GM18873 (cell line): ENCODE data around the gene KRTAP10-2.
"Not testable (repeated sequence)": the region's sequence is repeated elsewhere in the genome, so short reads cannot be mapped to it uniquely, and the experiment has no call there.

Experiments used
- ATAC-seq: cut with Tn5 transposase; IDR thresholded peaks from one replicate; pipeline ENCODE4 v1.9.1; 2021; ENCODE audit warnings: mild to moderate bottlenecking, moderate library complexity, moderate number of reproducible peaks; ENCODE audit not compliant: unreplicated experiment, low FRiP score

Gene KRTAP10-2

GRCh38 chr21:44551340-44551961, at the start of gene KRTAP10-2:
KRTAP10-2 (minus strand) TSS chr21:44551505; CDS start chr21:44551458, 47 bp downstream.
- no peak for ATAC-seq

DNA sequence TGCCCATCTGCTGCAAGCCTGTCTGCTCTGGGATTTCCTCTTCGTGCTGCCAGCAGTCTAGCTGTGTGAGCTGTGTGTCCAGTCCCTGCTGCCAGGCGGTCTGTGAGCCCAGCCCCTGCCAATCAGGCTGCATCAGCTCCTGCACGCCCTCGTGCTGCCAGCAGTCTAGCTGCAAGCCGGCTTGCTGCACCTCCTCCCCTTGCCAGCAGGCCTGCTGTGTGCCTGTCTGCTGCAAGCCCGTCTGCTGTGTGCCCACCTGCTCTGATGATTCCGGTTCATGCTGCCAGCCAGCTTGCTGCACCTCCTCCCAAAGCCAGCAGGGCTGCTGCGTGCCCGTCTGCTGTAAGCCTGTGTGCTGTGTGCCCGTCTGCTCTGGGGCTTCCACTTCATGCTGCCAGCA, 49.8 kb upstream of the KRTAP10-2 start:
- not testable (repeated sequence) for ATAC-seq

DNA sequence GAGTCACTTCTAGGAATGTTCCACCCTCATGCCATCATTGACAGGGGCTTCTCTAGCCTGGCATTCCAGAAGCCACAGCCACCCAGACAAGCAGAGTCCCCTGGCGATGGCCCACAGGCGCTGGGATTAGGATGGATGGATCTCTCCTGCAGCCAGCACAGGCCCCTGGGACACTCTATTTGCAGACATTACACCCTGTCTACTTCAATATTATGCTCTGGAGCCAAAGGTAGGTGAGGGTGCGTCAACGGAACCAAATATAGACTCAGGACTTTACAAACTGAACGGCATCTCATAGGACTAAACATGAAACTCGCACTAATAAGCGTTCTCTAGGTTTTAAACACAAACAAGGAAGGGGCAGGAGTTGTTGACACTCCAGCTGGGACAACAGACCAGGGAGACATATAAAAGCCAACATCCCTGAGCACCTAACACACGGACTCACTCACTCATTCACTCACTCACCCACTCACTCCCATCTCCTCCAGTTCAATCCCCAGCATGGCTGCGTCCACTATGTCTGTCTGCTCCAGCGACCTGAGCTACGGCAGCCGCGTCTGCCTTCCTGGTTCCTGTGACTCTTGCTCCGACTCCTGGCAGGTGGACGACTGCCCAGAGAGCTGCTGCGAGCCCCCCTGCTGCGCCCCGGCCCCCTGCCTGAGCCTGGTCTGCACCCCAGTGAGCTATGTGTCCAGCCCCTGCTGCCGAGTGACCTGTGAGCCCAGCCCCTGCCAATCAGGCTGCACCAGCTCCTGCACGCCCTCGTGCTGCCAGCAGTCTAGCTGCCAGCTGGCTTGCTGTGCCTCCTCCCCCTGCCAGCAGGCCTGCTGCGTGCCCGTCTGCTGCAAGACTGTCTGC, 49.0 kb upstream of the KRTAP10-2 start, which contains the start of gene KRTAP10-7:
KRTAP10-7 (plus strand) TSS at position 480 of the 861 bp plus-strand sequence; CDS start at position 505, 25 bp downstream.
- not testable (repeated sequence) for ATAC-seq

DNA sequence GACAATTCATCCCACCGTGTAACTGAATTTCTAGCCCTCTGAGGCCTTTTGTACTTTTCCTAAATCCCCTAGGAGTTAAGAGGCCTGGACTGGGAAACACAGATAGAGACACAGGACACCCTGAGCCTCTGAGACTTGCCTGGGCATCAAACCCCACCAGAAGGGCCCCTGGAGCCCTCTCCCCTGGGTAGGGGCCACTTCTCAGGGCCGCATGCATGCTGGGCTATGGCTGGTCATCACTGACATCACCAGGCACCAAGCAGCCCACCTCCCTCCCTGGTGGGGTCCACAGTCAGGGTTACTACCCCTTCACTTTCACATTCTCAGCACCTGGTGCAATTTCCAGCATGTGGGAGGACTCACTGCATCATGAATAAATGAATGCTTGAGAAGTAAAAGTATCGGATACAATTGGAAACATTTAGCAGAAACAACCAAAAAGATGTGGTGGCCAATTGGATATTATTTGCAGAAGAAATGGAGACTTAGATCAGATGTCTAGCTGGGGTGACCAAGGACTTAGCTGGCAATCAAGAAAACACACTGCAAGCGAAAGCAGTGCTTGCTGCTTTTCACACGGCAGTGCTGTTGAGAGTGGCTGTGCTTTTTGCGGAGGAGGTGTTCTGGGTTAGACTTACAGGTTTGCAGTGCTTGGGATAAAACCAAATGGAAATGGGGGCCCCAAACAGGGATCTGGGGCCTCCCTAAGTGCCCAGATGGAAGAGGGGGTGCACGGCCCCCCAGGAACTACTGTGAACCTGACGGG, 48.1 kb upstream of the KRTAP10-2 start:
- no peak for ATAC-seq

GRCh38 chr21:44598061-44598460, 46.8 kb upstream of the KRTAP10-2 start:
- ATAC-seq, result no peak

GRCh38 chr21:44596068-44596725, 44.9 kb upstream of the KRTAP10-2 start:
- no peak for ATAC-seq

DNA sequence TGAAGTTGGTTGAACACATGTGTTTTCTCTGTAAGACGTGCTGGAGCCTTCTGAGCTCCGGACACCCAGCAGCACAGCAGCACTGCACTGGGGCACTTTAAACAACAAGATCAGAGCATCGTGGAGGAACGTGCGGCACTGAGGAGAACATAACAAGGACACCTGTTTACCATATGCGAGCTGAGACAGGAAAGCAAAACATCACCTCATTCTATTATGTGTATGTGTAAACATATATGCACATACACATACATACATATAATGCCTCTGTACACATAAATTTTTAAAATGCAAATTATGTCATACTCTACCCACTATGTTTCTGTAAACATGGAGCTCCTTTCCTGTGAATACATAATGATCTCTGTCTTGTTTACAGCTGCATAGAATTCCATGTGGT, 44.2 kb upstream of the KRTAP10-2 start:
- no peak for ATAC-seq

GRCh38 chr21:44594406-44594916, 43.2 kb upstream of the KRTAP10-2 start:
- no peak for ATAC-seq

GRCh38 chr21:44593598-44594405, 42.5 kb upstream of the KRTAP10-2 start:
- no peak for ATAC-seq

- no peak for ATAC-seq
These were observed 41.4 kb upstream of the KRTAP10-2 start, which contains the start of gene KRTAP10-6 for GRCh38 chr21:44592446-44593311. KRTAP10-6 (minus strand) TSS chr21:44592505; CDS start chr21:44592484, 21 bp downstream.

- ATAC-seq, result not testable (repeated sequence)
These were observed 40.5 kb upstream of the KRTAP10-2 start for GRCh38 chr21:44591801-44592130.

DNA sequence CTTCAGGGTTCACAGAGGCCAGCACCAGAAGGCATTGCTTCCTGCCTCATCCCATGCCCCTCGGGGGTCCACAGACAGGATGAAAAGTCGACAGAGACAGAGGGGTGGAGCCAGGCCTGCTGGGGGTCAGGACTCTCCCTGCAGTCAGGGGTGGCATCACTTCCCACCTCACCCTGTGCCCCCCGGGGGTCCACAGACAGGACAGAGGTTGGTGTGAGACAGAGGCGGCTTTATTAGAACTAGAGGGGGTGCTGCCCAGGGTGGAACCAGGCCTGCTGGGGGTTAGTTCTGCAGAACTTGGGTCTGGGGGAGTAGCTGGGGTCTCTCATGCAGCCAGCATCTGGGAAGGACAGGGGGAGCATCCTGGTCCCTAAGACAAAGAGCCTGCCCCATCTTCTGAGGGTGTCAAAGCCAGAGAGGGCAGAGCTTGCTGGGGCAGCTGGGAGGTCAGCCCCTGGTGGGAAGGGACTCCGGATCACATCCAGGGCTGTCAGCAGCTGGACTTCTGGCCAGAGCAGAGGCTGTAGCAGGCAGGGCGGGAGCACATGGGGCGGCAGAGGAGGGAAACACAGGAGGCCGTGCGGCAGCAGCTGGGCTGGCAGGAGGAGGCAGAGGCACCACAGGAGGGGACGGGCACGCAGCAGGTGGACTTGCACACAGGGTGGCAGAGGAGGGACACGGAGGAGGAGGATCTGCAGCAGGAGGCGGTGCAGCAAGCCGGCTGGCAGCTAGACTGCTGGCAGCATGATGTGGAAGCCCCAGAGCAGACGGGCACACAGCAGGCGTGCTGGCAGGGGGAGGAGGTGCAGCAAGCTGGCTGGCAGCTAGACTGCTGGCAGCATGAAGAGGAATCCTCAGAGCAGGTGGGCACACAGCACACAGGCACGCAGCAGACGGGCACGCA, 39.8 kb upstream of the KRTAP10-2 start:
- ATAC-seq, result not testable (repeated sequence)

DNA sequence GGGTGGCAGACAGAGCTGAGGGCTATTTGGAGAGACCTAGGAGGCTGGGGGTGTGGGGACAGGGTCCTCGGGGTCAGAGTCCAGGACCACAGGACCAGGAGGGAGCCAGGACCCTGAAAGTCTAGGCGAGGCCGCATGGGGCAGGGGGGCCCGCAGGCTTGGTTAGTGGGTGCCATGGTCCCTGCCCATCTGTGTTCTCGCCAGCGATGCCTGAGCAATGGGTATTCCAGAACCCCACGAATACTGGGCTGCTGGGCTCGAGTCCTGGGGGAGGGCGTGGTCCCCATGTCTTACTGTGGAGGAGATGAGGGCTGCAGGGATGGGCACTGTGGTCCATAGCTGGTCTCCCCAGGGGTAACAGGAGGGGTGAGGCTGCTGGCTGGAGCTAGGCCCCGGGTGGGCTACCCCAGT, 39.0 kb upstream of the KRTAP10-2 start:
- ATAC-seq, result no peak

DNA sequence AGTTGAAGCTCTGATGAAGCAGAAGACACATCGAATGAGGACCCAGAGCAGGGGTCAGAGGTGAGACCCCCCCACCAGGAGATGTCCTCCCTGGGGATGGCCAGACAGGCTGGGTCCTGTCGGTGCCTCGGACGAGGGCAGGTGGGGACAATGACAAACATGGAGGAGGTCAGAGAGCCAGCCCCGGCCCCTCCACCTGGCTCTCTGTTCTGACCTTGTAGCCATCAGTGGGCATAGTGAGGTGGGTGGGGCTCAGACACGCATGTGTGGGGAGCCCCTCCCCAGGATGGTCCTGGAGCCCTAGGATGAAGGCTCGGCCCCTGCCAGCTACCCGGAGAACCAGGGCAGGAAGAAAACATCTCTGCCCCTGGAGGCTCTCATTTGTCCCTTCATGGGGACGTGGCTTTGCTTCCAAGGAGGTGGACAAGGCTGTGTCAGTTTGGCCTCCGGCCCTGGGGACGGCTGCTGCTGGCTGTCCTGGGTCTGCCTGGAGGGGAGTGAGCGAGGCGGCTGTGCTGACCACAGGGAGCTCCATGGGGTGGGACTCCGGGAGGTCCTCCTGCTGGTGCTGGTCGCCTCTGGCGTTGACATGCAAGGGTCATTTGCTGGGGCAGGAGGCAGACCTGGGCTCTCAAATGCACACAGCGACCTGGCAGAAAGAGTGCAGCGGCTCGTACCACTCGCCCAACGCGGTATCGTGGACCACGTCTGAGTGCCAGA, 38.4 kb upstream of the KRTAP10-2 start:
- no peak for ATAC-seq

DNA sequence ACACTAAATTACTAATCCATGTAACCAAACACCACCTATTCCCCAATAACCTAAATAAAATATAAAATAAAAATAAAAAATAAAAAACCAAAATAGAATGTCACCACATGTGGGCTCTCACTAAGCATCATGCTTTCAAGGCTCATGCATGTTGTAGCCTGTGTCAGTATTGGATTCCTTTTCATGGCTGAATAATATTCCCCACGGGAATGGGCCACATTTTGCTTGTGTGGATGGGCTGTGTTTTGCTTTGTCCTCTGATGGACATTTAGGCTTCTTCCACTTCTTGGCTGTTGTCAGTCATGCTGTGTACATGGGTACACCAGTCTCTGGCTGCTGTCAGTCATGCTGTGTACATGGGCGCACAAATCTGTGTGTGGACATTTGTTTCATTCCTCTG, 37.8 kb upstream of the KRTAP10-2 start:
- no peak for ATAC-seq

DNA sequence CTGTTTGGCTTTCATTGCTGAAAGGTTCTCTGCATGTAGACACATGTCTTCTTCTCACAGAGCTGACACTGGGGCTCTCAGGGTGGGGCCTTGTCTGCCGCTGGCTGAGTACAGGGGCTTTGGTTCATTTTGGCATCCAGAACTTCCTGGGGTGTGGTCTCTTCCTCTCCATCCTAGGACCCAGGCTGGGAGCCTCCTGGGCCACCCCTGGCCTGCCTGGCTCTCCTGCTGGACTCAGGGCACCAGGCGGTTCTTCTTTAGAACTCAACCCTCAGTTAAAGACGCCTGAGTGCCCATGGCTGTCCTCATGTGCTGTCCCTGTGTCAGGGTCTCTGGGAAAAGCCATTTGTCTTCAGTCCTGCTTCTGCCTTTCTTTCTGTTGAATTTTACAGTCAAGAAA, 34.6 kb upstream of the KRTAP10-2 start:
- ATAC-seq, result no peak

DNA sequence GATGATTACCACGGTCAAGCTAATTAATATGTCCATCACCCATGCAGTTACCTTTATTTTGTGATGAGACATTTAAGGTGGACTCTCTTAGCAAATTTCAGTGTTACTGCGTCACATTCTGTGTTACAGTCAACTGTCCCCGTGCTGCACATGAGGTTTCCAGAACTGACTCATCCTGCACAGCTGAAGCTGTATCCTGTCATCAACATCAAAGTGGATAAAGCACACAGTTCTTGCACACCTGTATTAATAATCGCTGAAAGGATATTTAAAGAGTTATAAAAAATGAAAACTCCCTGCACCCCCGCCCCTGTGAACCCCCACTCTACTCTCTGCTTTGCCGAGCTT, 32.5 kb upstream of the KRTAP10-2 start:
- no peak for ATAC-seq
